Measurements from ENCODE around the gene PHKA1. TPM values are rescaled to one million over a fixed set of nuclear protein-coding genes. Genes with fewer than 3 reads are reported as not detected.

Gene PHKA1
- total RNA-seq, 6 experiments from 2014 or later = 0.92 to 2.5 (median 1.7) TPM

DNA sequence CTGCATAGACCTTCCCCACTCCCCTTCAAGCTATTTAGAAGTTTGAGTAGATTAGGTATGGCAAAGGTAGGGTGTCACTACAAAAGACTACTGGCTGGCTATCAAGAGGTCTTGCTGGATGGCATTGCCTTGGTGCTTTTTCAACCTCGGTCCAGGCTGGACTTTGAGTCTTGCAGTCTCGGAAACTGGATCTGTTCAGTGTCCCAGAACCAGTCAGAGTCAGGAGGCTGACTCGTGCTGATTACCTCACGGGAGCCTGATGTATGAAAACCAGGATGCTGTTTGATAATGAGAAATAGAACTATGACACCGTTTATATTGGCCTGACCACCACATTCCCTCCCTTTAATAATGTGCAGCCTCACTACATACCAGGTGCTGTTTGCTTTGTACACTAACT, 2.7 kb upstream of the PHKA1 start:
- TF ChIP-seq CTCF (IDR thresholded peaks at IDR 0.05) (no peak), POLR2A (IDR thresholded peaks at IDR 0.05) (no peak)
- Histone ChIP-seq H3K9me3 (no peaks in the 10 kb centered on the region), H3K27me3 (no peaks in the 10 kb centered on the region), H3K4me1 (no peaks in the 10 kb centered on the region), H3K4me3 (no peak overlapping the region), H3K36me3 (no peaks in the 10 kb centered on the region), H3K27ac (no peak overlapping the region)
- WGBS (ENCODE audit: insufficient coverage, low coverage, low lambda C conversion rate, missing lambda C conversion rate) = 49% methylated on average over 5 of the region's 5 CpGs
- peak in 2 of 3 donors; percentile 19 to 53 for DNase-seq
- ATAC-seq = peak in 2 of 4 donors; percentile 12 to 28
- intact Hi-C loops (cut with DNase I) = no loop called here

DNA sequence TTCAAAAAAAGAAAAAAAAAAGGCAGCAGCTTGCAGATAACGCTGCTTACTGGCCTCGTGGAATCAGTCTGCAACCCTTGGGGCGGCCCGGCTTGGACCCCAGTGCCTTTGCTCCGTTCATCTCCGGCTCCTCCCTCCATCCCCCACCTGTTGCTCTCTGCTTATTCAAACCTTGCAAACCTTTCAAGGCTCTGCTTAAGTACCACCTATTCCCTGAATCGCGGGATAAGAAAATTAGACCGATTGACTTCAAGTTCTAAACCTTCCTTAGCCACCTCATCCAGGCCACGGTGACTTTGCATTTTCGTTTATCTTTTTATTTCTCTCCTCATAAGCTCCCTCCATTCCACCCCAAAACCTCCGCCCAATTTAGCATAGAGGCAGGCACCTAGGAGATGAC, 1.4 kb upstream of the PHKA1 start:
- TF ChIP-seq CTCF (IDR thresholded peaks at IDR 0.05) = no peak
- TF ChIP-seq POLR2A (IDR thresholded peaks at IDR 0.05) = no peak
- no peak for ATAC-seq
- Histone ChIP-seq H3K27me3 (no peaks in the 10 kb centered on the region), H3K36me3 (no peaks in the 10 kb centered on the region), H3K4me3 (no peak overlapping the region), H3K4me1 (no peaks in the 10 kb centered on the region), H3K27ac (no peak overlapping the region), H3K9me3 (no peaks in the 10 kb centered on the region)
- intact Hi-C loops (cut with DNase I) = no loop called here
- 61% methylated on average over 8 of the region's 12 CpGs for WGBS (ENCODE audit: insufficient coverage, low coverage, low lambda C conversion rate, missing lambda C conversion rate)
- DNase-seq = no peak

GRCh38 chrX:72714478-72714916, 391 bp upstream of the PHKA1 start:
- TF ChIP-seq POLR2A (IDR thresholded peaks at IDR 0.05) (no peak), CTCF (IDR thresholded peaks at IDR 0.05) (no peak)
- H3K4me1 ChIP-seq = no peaks in the 10 kb centered on the region
- 33% methylated on average over 13 of the region's 13 CpGs for WGBS (ENCODE audit: insufficient coverage, low coverage, low lambda C conversion rate, missing lambda C conversion rate)
- intact Hi-C loops (cut with DNase I) = no loop called here
- H3K9me3 ChIP-seq = no peaks in the 10 kb centered on the region
- no peaks in the 10 kb centered on the region for H3K27me3 ChIP-seq
- H3K36me3 ChIP-seq = no peaks in the 10 kb centered on the region
- peak overlapping the region; percentile 29 to 63 (median 45) for H3K27ac ChIP-seq
- H3K4me3 ChIP-seq = peak overlapping the region; percentile 35 to 54 (median 49)
- DNase-seq = peak; percentile 38 to 72 (median 69)
- peak; percentile 70 to 84 (median 75) for ATAC-seq

DNA sequence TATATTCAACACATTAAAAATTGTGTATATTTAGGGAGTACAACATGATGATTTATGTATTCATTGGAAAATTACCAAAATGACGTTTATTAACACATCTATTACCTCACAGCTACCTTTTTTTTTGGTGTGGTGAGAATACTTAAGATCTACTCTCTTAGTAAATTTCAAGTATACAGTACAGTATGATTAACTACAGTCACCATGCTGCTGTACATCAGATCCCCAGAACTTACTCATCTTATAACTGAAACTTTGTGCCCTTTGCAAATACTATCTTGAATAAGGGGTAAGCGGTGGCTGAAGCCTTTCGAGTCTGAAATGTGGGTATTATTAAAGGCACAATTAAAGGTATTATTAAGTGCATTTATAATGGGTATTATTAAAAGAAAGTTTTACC, 976 bp downstream of the PHKA1 start:
- no peaks in the 10 kb centered on the region for H3K36me3 ChIP-seq
- TF ChIP-seq POLR2A (IDR thresholded peaks at IDR 0.05) = no peak
- TF ChIP-seq CTCF (IDR thresholded peaks at IDR 0.05) = no peak

More for the DNA sequence above, 976 bp downstream of the PHKA1 start:
- no peaks in the 10 kb centered on the region for H3K4me1 ChIP-seq
- H3K9me3 ChIP-seq = no peaks in the 10 kb centered on the region
- intact Hi-C loops (cut with DNase I) = no loop called here
- DNase-seq = no peak
- WGBS (ENCODE audit: insufficient coverage, low coverage, low lambda C conversion rate, missing lambda C conversion rate) = 41% methylated on average over 3 of the region's 3 CpGs
- no peak overlapping the region for H3K4me3 ChIP-seq
- H3K27ac ChIP-seq = no peak overlapping the region
- no peak for ATAC-seq
- no peaks in the 10 kb centered on the region for H3K27me3 ChIP-seq

All from right lobe of liver (tissue), 6 donors.